COR-L47 (cell line): ENCODE data around the gene FAM83F.

Experiments used
- DNase-seq: peaks from one replicate; lab custom pipeline; 2025; lab: John Stamatoyannopoulos, UW

The FAM83F gene

DNA sequence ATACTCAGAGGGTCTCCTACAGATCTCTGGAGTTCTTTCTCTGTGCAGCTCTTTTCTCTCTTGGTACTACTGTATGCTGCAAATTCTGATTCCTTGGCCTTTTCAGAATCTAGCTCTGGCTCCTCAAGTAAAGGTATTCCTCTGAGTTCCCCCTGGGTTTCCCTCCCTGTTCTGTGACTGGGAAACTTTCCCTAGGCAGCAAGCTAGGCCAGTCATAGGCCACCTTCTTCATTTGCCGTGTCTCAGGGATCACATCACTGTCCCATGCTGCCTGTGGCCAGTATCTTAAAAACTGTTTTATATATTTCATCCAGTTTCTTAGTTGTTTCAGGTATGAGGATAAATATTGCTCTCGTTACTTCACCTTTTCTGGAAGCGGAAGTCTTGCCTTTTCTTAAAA lies 71.2 kb downstream of the FAM83F start:
- DNase-seq = no peak

- no peak for DNase-seq
Observed at GRCh38 chr22:40067639-40068038, 72.9 kb downstream of the FAM83F start.

DNA sequence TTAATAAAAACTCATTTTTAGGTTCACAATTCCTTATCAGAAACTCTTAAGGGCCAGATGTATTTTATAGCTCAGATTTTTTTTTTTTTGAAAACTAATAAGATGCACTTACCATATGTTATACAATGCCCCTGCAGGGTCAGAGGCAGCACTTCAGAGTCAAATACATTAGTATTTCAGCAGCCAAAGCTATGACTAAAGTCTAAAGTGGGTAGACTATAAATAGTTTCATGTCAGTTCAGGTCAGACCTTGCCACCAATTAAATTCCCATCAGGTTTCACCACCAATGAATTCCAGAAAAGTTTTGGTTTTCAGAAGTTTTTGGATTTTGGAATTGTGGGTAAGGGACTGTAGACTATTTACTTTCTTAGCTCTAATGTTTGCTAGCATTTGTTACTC lies 75.9 kb downstream of the FAM83F start:
- no peak for DNase-seq

GRCh38 chr22:40071720-40072119 lies 77.0 kb downstream of the FAM83F start:
- DNase-seq = no peak

GRCh38 chr22:40076702-40077645 lies 82.2 kb downstream of the FAM83F start:
- DNase-seq = no peak

- DNase-seq = no peak
Observed at GRCh38 chr22:40077646-40078016, 82.9 kb downstream of the FAM83F start.

DNA sequence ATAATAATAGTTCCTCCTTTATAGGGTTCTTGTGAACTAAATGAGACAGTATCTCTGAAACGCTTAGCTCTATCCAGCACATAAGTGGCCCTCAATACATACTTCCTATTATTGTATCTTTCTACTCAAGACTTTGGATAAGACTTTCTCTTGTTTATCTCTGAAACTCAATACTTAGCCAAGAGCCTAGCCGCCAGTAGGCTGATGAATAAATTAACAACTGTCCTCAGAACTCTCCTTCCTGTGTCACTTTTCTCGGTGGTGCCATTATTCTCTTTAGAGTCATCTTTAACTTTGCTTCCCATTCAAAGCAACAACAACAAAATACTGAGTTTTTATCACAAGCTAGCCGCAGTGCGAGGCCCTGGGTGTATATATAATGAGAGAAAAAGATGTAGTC lies 86.9 kb downstream of the FAM83F start:
- no peak for DNase-seq

DNA sequence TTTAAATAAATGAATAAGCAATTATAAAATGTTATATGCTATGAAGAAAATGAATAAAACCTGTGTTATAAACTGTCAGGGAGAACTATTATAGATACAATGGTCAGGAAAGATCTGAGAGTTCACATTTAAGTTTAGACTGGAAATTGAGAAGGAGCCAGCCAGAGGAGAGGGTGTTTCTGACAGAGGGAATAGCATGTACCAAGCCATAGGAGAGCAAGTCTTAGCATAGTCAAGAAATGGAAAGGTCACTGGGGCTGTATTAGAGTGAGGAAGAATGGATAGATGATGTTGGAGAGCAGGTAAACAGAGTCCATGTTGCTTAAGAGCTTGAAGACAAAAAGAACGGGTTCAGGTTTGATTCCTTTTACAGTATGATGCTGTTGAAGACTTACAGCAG lies 87.4 kb downstream of the FAM83F start:
- DNase-seq = no peak

GRCh38 chr22:40083794-40084193 lies 89.0 kb downstream of the FAM83F start:
- DNase-seq = no peak

DNA sequence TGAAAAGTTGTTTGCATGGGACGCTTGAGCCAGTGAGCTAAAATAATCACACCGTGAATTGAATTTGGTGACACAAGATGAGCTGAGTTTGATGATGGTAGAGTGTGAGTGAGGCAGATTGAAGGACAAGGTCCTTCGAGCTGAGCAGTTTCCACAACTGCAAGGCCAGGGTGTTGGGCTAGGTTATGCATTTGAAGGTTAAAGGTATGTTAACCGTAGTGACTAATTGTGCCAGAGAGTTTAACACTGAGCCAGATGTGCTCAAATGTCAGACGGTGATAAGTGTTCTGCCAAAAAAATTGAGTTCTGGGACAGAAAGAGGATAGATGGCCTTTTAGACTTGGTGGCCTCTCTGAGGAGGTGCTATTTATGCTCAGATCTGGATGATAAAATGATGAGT lies 89.5 kb downstream of the FAM83F start:
- no peak for DNase-seq

DNA sequence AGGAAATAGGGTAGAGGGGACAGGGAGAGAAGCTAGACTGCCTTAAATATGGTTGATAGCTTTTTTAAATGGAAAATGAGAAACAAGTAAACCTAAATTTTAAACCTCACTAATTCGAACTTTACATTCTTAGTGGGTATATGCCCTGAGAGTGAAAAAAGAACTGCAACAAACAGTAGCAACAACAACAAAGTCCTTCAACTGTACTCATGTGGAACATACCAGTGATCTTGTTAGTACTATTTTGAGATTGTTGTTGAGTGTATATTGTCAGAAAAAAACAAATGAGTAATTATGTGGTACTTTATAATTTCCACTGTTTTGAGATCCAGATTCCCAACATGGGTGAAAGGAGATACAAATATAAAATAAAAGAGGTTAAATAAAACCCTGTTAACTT lies 94.1 kb downstream of the FAM83F start:
- no peak for DNase-seq
